Stimulated activated CD8-positive, alpha-beta memory T cell treated with anti-CD3 and anti-CD28 coated beads, Interleukin-12 subunit alpha, Interleukin-12 subunit beta, amount 100 ng/mL, for 1 hour (primary cell): ENCODE results near the gene TPSD1.
"Not testable (repeated sequence)": the region's sequence is repeated elsewhere in the genome, so short reads cannot be mapped to it uniquely, and the experiment has no call there.

ENCODE experiments used
- DNase-seq: peaks from one replicate; pipeline ENCODE4 v3.0.0-alpha.2; 2020; ENCODE audit warnings: low read depth

The TPSD1 gene

GRCh38 chr16:1282324-1282973, 26.6 kb downstream of the TPSD1 start:
- no peak for DNase-seq

DNA sequence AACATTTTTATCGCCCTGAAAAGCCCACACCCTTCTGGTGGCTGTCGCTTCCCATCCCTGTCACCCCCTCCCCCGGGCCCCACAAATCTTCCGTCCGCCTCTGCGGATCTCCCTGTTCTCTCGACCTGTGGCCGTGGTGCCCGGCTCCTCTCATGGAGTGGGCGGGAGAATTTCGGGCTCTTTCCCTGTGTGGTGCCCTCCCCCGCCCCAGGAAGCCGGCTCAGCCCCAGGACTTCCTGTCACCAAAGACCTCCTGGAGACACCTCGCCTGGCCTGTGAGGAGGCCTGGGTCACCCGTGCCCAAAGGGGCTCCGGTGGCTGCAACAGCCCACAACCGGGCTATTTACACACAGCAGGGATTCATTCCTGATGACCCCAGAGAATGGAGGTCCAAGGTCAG, 27.4 kb downstream of the TPSD1 start:
- no peak for DNase-seq

DNA sequence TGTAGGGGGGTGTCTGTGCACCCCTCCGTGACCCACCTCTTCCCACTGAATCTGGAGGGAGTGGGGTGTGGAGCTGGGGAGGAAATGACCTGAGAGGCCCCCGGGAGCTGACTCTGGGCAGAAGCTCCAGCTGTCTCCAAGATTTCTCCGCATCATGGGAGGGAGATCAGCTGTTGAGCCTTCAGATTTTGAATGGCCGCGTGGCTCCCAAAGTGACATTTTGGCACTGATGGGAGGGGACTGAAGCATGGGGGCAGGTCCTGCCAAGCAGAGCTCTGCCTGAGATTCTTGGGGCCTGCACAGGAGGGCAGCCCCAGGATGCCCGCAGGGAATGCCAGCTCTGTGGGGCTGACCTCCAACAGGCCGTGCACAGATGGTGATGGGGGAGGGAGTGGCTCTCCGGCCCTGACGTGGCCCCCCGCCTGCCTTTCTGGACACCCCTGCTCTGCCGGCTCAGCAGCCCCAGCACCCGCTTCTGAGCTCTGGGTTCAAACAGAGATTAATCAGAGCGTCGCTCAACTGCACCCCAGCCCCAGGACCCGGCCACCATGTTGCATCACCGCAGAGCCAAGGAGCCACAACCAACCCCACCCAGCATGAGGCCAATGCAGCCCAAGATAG, 28.2 kb downstream of the TPSD1 start:
- no peak for DNase-seq

GRCh38 chr16:1285669-1286512, 30.0 kb downstream of the TPSD1 start:
- DNase-seq: no peak

DNA sequence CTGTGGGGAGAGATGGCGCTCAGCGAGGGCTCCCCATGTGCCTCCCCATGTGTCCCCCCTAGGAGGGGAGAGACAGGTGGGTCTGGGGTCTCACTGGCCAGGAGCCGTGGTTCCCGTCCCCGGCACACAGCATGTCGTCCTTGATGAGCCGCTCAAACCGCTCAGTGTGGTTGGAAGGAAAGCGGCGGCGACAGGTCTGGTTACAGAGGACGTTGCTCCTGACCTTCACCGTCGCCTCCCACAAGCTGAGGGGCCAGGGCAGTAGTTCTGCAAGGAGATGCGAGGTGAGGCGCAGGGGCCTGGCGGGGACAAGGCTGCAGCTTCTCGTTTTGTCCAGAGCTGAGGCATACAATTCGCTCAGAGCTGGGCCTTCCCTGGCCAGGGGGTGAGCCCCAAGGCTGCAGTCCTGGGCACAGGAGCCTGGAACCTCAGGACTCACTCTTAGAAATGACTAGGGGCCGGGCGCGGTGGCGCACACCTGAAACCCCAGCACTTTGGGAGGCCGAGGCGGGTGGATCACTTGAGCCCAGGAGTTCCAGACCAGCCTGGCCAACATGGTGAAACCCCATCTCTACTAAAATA, 30.7 kb downstream of the TPSD1 start:
- no peak for DNase-seq

DNA sequence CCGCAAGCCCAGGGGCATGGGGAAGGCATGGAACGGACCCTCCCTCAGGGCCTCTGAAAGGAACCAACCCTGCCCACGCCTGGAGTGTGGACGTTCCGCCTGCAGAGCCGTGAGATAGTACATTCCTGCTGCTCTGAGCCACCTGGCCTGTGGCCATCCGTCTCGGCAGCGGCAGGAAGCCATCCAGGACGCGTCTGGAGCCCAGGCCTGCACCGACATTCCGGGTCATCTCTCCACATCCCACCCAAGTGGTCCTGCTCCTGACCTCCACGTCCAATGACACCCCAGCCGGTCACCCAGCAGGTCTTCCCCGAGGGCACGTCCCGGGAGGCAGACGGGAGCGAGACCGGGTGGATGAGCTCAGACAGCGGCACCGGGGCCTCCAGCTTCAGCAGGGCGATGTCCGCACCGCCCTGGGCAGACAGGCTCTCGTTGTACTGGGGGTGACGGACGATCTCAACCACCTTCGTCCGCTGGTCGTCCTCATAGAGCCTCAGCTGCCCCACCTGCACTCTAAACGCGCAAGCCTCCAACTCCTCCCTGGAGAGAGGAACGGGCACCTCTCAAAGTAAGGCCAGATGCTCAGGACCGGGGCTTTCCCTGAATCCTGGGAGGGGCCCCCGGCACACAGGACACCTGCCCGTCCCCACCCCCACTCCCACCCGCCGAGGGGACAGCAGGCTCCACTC, 32.3 kb downstream of the TPSD1 start:
- DNase-seq: no peak

DNA sequence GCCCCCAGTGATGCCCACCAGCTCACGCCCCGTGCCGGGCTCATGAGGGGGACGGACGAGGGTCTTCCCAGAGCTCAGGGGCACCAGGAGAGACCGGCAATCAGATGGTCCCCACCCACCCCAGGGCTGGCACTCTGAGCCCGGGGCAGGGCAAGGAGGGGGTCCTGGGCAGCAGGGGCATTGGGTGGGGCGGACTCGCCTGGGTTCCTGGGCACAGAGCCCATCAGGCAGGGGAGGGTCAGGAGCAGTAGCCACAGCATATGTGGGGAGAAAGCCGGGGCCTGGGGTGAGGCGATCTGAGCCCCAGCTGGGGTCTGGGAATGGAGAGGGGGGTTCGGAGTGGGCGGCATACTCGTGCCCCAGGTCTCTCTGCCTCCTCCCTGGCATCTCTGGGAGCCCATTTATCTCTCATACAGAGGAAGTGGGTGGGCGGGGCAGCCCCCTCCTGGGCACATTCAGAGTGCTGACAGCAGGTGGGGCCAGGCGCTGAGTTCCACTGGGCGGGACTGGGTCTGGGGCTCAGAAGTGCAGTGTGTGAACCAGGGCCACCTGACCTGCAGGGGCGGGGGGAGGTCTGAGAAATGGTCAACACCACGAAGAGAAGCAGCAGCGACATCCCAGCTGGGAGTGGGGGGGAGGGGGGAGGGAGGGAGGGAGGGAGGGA, 33.1 kb downstream of the TPSD1 start:
- DNase-seq: no peak

- DNase-seq: no peak
Observed at GRCh38 chr16:1289477-1289866, 33.6 kb downstream of the TPSD1 start.

DNA sequence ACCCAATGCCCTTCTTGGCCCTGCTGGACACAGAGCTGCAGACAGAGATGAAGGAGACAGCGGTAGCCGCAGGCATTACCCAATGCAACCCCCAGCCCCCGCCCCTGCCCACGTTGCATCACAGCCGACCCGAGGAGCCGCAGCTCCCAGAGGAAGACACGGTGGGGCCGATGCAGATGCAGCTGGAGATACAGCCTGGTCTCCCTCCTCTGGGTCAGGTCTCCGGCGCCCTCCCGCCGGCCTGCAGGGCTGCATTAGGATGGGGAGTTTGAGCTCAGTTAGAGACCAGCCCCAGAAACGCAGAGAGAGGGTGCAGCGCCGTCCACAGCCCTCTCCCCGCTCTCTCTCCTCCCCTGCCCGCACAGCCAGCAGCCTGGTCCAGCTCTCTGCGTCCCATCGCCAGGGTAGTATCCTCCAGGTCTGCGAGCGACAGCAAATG, 34.2 kb downstream of the TPSD1 start:
- no peak for DNase-seq

GRCh38 chr16:1290860-1291575, 35.1 kb downstream of the TPSD1 start:
- no peak for DNase-seq

- no peak for DNase-seq
Observed at GRCh38 chr16:1291576-1291974, 35.7 kb downstream of the TPSD1 start.

GRCh38 chr16:1292208-1292607, 36.3 kb downstream of the TPSD1 start:
- DNase-seq: not testable (repeated sequence)

DNA sequence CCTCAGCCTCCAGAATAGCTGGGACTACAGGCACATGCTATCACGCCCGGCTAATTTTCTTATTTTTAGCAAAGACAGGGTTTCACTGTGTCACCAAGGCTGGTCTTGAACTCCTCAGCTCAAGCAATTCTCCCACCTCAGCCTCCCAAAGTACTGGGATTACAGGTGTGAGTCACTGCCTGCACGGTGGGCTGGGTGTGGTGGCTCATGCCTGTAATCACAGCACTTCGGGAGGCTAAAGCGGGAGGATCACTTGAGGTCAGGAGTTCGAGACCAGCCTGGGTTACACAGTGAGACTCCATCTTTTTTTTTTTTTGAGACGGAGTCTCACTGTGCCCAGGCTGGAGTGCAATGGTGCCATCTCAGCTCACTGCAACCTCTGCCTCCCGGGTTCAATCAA, 36.9 kb downstream of the TPSD1 start:
- DNase-seq: not testable (repeated sequence)

DNA sequence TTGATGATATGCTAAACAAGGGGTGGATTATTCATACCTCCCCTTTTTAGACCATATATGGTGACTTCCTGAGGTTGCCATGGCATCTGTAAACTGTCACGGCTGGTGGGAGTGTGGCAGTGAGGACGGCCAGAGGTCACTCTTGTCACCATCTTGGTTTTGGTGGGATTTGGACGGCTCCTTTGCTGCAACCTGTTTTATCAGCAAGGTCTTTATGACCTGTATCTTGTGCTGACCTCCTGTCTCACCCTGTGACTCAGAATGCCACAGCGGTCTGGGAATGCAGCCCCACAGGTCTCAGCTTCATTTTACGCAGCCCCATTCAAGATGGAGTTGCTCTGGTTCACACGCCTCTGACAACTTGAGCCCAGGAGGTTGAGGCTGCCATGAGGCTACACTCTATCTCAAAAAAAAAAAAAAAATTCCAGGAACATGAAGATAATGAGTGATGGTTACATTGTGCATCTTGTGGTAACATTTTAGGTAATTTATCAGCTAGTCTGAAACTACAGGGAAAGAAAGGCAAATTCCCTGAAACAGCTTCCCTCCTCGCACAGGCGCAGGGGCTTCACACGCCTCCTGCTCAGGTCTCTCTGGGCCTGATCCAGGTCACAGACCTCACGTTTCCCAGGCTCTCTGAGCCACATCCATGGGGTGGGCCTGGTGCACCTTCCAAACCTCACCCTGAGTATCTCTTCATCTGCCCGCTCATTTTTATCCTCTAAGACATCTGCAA, 38.2 kb downstream of the TPSD1 start:
- no peak for DNase-seq

- no peak for DNase-seq
Observed at GRCh38 chr16:1295465-1295864, 39.6 kb downstream of the TPSD1 start.

DNA sequence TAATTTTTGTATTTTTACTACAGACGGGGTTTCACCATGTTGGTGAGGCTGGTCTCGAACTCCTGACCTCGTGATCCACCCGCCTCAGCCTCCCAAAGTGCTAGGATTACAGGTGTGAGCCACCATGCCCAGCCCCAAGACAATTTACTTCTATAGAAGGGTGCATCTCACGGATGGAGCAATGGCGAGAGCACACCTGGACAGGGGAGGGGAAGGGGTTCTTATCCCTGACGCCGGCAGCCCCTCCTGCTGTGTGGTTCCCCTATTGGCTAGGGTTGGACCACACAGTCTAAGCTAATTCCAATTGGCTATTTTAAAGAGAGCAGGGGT, 40.8 kb downstream of the TPSD1 start:
- not testable (repeated sequence) for DNase-seq

DNA sequence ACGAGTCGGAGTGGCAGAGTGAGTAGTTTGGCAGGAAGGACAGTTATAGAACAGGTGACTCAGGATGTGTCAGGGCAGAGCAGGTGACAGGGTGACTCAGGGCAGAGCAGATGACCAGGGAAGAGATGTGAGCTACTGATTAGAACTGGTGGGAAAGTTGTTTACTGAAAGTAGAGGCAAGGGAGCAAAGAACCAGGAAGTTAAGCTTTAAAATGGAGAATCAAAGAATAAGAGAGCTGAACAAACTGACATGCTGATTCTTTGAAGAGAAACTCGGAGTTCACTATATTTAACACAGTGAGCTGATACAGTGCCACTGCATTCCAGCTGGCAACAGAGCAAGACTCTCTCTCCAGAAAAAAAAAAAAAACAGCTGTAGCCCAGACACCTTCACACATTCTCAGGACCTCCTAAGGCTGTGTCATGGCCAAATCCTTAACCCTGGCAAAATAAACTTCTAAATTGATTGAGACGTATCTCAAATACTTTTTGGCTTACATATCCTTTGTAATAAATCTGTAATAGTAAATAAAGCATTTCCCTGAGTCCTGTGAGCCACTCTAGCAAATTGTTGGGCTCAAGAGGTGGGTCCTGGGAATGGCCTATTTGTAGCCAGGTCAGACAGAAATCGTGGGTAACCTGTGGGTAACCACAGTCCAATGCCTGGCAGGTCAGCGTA, 41.3 kb downstream of the TPSD1 start:
- no peak for DNase-seq

- no peak for DNase-seq
Observed at GRCh38 chr16:1298406-1298805, 42.5 kb downstream of the TPSD1 start.

DNA sequence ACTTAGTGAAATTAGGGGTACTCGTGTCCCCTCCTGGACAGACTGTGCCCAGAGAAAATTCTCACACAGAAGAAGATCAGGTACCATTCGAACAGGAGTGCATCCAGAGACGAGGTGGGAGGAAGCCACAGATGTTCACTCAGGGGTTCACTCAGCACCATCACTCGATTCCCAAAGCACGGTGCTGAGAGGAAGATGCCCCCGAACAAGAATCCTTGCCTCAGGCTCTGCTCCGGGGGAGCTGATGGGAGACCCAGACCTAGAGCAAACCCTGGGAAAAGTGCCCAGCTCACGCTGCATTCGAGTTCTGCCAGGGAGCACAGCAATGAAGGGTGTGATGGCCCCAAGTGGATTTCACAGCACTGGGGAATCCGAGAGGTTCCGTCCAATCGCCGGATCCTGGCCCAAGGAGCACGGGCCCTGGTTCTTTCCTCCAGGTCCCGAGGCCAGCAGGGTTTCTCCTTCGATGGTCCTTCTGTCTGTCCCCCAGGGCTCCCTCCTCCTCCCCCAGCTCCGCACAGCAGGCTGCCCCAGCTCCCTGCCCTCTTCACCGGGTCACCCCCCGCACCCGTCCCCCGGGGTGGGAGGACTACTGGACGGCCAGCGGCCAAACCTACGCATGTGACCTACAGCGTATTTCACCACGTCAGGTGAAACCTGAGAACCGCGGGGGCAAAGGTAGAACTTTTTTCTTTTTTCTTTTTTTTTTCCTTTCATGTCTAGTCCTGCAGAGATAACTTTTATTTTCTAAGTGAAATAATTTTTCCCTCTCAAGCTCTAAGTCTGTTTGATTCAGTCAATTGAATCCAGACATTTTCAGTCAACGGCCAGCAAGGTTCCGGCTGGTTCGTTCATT, 43.4 kb downstream of the TPSD1 start:
- no peak for DNase-seq
